Measurements from ENCODE around the gene DUSP10. TPM values are rescaled to one million over a fixed set of nuclear protein-coding genes. Genes with fewer than 3 reads are reported as not detected.

DUSP10 gene
- polyA plus RNA-seq, 3 donors, result 10.4 to 41.1 (median 12.7) TPM

DNA sequence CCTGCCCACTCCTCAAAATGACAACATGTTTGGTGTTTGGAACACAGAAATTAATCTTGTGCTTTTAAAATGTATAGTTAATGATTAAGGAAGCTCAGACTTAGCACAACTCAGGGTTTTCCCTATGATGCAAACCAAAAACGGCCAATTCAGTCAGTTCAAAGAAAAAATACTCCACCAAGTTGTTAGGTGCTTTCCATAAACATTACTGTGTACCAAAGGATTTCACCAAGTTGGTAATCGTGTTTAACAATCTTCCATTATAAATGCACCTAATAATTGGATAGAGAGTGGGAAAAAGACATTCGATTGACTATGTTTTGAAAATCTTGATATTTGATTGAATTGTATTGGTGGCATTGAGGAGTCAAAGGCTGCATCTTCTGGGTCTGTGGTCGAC lies 33.3 kb upstream of the DUSP10 start:
- Histone ChIP-seq H3K36me3 (replicated peaks in 1 of 2; ENCODE audit: control insufficient read depth in 1 of 2, insufficient read depth in 2 of 2, low read length in 2 of 2) (no peaks in the 10 kb centered on the region), H3K27ac (ENCODE audit: low read depth in 1 of 2, low read length in 2 of 2) (no peak overlapping the region), H4K20me1 (ENCODE audit: insufficient read depth, low read length) (no peaks in the 10 kb centered on the region), H3K4me3 (replicated peaks in 1 of 3; ENCODE audit: low read depth in 2 of 3, low read length in 3 of 3) (no peak overlapping the region), H3K4me1 (ENCODE audit: control insufficient read depth in 1 of 2, insufficient read depth in 2 of 2, low read length in 2 of 2) (peaks cover 43% of the 10 kb centered on the region in 2 donors), H3K79me2 (ENCODE audit: insufficient read depth, low read length) (no peaks in the 10 kb centered on the region), H3K9me3 (replicated peaks in 1 of 2; ENCODE audit: control insufficient read depth in 1 of 2, insufficient read depth in 1 of 2, low read length in 2 of 2) (no peaks in the 10 kb centered on the region), H3K27me3 (ENCODE audit: control insufficient read depth in 2 of 2, insufficient read depth in 2 of 2, low read length in 2 of 2) (no peaks in the 10 kb centered on the region), H3K4me2 (replicated peaks; ENCODE audit: extremely low read depth, low read length, poor library complexity, severe bottlenecking) (no peak overlapping the region), H2AFZ (ENCODE audit: insufficient read depth, low read depth, low read length, poor library complexity, severe bottlenecking) (no peak overlapping the region), H3K9ac (ENCODE audit: insufficient read depth, low read length, poor library complexity, severe bottlenecking) (no peak overlapping the region)
- Mint-ChIP-seq H3K27me3 (ENCODE audit: low read depth in 3 of 3) (peaks cover 0 to 1% (median 0%) of the 10 kb centered on the region in 3 donors), H3K36me3 (no peaks in the 10 kb centered on the region), H3K4me1 (peaks cover 51% of the 10 kb centered on the region), H3K27ac (no peak overlapping the region), H3K4me3 (no peak overlapping the region), H3K9me3 (no peaks in the 10 kb centered on the region)
- WGBS (ENCODE audit: insufficient coverage), result 100% methylated on average over 2 of the region's 4 CpGs
- peak in 1 of 3 donors; percentile 57 for DNase-seq
- intact Hi-C loops (cut with micrococcal nuclease), result loop anchor here in 1 of 2 donors (10.0 kb wide), 1 partner anchor 70 kb away; no protein-coding TSS in a partner anchor
- TF ChIP-seq, protein P1, sequence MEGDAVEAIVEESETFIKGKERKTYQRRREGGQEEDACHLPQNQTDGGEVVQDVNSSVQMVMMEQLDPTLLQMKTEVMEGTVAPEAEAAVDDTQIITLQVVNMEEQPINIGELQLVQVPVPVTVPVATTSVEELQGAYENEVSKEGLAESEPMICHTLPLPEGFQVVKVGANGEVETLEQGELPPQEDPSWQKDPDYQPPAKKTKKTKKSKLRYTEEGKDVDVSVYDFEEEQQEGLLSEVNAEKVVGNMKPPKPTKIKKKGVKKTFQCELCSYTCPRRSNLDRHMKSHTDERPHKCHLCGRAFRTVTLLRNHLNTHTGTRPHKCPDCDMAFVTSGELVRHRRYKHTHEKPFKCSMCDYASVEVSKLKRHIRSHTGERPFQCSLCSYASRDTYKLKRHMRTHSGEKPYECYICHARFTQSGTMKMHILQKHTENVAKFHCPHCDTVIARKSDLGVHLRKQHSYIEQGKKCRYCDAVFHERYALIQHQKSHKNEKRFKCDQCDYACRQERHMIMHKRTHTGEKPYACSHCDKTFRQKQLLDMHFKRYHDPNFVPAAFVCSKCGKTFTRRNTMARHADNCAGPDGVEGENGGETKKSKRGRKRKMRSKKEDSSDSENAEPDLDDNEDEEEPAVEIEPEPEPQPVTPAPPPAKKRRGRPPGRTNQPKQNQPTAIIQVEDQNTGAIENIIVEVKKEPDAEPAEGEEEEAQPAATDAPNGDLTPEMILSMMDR (IDR thresholded peaks at IDR 0.05), result no peak

DNA sequence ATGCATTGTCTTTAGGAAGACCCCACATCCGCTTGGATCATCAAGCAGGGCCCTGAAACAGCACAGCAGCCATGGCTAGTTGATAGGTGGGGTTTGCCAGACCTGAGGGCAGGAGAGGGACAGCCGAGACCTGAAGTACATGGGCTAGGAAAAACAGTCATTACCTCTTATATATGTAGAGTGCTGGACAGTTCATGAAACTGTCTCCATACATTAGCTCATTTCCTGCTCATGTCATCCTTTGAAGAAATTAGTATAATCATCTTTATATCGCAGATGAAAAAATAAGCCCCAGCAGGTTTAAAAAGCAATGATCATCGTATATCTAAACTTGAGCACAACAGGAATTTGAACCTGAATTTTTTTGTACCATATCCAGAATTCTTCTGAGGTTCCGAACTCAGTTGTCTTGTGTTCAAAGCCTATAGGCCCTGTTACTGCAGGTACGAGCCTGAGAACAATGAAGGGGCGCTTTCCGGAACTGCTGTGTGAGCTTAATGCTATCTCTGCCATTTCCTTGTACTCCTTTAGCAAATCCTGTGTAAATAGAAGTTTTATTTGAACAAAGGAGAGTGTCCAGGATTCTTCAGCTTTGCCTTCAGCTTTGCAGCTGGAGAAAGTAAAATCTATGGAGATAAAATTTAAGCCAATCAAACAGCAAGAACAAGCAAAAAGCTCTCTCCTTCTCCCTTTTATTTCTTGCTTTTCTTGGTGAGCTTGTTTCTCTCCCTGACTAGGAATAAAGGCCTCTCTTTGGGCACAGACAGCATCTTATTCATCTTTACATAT lies 32.4 kb upstream of the DUSP10 start:
- TF ChIP-seq, protein P1 (IDR thresholded peaks at IDR 0.05), result no peak
- Histone ChIP-seq H4K20me1 (ENCODE audit: insufficient read depth, low read length) (no peaks in the 10 kb centered on the region), H3K36me3 (replicated peaks in 1 of 2; ENCODE audit: control insufficient read depth in 1 of 2, insufficient read depth in 2 of 2, low read length in 2 of 2) (no peaks in the 10 kb centered on the region), H3K9me3 (replicated peaks in 1 of 2; ENCODE audit: control insufficient read depth in 1 of 2, insufficient read depth in 1 of 2, low read length in 2 of 2) (no peaks in the 10 kb centered on the region), H2AFZ (ENCODE audit: insufficient read depth, low read depth, low read length, poor library complexity, severe bottlenecking) (no peak overlapping the region), H3K27ac (ENCODE audit: low read depth in 1 of 2, low read length in 2 of 2) (no peak overlapping the region), H3K4me2 (replicated peaks; ENCODE audit: extremely low read depth, low read length, poor library complexity, severe bottlenecking) (no peak overlapping the region), H3K4me1 (ENCODE audit: control insufficient read depth in 1 of 2, insufficient read depth in 2 of 2, low read length in 2 of 2) (peaks cover 33 to 36% of the 10 kb centered on the region in 2 donors), H3K27me3 (ENCODE audit: control insufficient read depth in 2 of 2, insufficient read depth in 2 of 2, low read length in 2 of 2) (no peaks in the 10 kb centered on the region), H3K4me3 (replicated peaks in 1 of 3; ENCODE audit: low read depth in 2 of 3, low read length in 3 of 3) (no peak overlapping the region), H3K79me2 (ENCODE audit: insufficient read depth, low read length) (no peaks in the 10 kb centered on the region), H3K9ac (ENCODE audit: insufficient read depth, low read length, poor library complexity, severe bottlenecking) (no peak overlapping the region)
- H3K27ac Mint-ChIP-seq, result no peak overlapping the region
- no peak for DNase-seq
- H3K9me3 Mint-ChIP-seq, result no peaks in the 10 kb centered on the region
- peaks cover 45% of the 10 kb centered on the region for H3K4me1 Mint-ChIP-seq
- H3K27me3 Mint-ChIP-seq (ENCODE audit: low read depth in 3 of 3), result peaks cover 0 to 1% (median 0%) of the 10 kb centered on the region in 3 donors
- intact Hi-C loops (cut with micrococcal nuclease), result loop anchor here in 1 of 2 donors (10.0 kb wide), 1 partner anchor 71 kb away; no protein-coding TSS in a partner anchor
- no peak overlapping the region for H3K4me3 Mint-ChIP-seq
- whole genome bisulfite sequencing (ENCODE audit: insufficient coverage), result 100% methylated on average over 3 of the region's 8 CpGs
- H3K36me3 Mint-ChIP-seq, result no peaks in the 10 kb centered on the region
